GM21528 (cell line): ENCODE results near the gene KIR2DL3.
"Not testable (repeated sequence)": the region's sequence is repeated elsewhere in the genome, so short reads cannot be mapped to it uniquely, and the experiment has no call there.

Experiments
- ATAC-seq: cut with Tn5 transposase; IDR thresholded peaks from one replicate; pipeline ENCODE4 v1.9.1; 2021; ENCODE audit warnings: mild to moderate bottlenecking, moderate library complexity; ENCODE audit not compliant: unreplicated experiment, low FRiP score

Gene KIR2DL3

DNA sequence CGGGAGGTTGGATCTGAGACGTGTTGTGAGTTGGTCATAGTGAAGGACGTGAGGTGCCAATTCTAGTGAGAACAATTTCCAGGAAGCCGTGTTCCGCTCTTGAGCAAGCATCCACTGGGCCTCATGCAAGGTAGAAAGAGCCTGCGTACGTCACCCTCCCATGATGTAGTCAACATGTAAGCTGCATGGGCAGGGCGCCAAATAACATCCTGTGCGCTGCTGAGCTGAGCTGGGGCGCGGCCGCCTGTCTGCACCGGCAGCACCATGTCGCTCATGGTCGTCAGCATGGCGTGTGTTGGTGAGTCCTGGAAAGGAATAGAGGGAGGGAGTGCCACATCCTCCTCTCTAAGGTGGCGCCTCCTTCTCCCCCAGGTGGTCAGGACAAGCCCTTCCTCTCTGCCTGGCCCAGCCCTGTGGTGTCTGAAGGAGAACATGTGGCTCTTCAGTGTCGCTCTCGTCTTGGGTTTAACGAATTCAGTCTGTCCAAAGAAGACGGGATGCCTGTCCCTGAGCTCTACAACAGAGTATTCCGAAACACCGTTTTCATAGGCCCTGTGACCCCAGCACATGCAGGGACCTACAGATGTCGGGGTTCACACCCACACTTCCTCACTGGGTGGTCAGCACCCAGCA, 47.9 kb downstream of the KIR2DL3 start:
- ATAC-seq = not testable (repeated sequence)

DNA sequence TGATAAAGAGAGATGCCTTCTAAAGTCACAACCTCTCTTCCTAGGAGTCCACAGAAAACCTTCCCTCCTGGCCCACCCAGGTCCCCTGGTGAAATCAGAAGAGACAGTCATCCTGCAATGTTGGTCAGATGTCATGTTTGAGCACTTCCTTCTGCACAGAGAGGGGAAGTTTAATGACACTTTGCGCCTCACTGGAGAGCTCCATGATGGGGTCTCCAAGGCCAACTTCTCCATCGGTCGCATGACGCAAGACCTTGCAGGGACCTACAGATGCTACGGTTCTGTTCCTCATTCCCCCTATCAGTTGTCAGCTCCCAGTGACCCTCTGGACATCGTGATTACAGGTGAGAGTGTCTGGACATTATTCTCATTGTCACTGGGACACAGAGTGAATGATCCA, 49.8 kb downstream of the KIR2DL3 start:
- ATAC-seq = not testable (repeated sequence)

DNA sequence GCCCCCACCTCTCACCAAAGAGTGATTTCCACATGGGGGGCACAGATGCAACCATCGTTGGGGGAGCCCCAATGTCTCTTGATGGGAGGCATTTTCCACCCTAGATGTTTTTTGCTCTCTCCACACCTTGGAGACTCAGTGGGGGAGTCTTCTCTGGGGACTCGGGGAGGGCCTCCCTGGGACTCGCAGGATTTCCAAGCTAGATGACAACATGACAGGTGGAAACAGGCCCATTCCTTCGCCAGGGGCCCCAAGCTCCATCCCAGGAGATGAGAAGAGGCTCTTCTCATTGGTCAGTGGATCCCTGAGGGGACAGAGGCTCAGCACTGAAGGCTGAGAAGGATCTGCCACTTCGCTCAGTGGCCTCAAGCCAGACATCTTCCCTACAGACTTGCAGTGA, 52.4 kb downstream of the KIR2DL3 start:
- no peak for ATAC-seq

DNA sequence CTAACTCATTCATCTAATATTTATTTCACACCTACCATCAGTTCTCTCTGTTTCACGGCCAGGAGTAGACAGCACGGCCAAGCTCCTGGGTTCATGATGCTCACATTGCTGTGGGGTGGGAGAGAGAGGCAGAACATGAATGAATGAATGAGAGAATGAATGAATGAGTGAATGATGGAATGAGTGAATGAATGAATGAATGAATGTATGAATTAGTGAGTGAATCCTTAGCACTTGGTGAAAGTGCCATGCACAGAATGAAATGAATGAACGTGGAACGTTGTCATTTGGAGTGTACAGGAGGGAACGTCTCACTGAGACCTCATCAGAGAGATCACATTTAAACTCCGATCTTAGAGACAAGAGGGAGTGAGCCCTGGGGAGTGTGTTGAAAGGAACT, 53.2 kb downstream of the KIR2DL3 start:
- ATAC-seq = no peak

DNA sequence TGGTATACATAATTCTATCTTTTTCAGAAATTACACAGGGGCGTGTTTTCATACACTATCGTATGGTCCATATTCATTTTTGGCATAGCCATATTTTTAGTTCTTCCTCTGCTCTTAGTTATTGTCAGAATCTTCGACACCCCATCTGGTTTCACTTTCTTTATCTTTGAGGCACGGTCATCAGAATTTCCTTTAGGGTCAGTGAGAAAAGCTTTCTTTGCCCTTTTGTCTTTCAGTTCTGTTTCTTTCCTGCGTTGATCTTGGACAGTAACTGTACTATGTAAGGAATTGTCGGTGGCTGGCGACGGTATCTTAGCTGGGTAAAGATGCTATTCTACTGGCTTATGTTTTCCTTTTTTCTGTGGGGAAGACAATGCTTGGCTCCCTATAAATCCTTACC, 54.5 kb downstream of the KIR2DL3 start:
- no peak for ATAC-seq

DNA sequence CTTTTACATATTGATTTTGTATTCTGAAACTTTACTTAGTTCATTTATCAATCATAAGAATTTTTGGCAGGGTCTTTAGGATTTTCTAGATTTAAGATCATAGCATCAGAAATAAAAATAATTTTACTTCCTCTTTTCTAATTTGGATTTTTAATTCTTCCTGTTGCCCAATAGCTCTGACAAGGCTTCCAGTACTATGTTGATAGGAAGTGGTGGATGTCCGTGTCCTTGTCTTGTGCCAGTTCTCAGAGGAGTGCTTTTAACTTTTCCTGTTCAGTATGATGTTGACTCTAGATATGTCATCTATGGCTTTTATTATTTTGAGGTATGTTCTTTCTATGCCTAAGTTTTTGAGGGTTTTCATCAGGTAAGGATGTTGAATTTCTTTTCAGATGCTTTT, 57.4 kb downstream of the KIR2DL3 start:
- no peak for ATAC-seq
